Measurements from ENCODE around the gene SETD1B.
"Not testable (repeated sequence)": the region's sequence is repeated elsewhere in the genome, so short reads cannot be mapped to it uniquely, and the experiment has no call there.

Gene SETD1B

DNA sequence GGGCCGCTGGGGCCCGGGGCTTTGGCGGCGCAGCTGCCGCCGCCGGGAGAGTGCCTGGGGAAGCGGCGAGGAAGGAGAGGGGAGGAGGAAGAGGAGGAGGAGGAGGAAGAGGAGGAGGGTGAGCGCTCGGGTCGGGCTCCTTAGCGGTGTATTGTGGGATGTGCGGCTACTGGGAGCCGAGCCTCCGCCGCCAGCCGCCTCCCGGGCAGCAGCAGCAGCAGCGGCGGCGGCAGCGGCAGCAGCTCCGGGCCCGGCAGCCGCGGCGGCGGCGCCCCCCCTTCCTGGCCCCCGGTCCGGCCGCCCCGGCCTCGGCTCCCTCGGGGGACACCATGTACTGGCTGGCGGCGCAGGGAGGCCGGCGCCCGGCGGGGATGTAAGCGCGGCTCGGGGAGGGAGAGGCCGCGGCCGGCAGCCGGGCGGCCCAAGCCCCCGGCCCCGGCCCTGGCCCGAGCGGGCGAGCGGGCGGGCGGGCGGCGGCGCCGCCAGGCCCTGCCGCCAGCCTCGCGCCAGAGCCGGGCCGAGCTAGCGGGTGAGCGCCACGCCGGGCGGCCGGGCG, at the start of gene SETD1B:
TSS of gene SETD1B (plus strand) at position 149 of the 556 bp plus-strand sequence. CDS start 729 bp downstream, outside the sequence.
- DNase-seq (ENCODE audit: low read depth): no peak

DNA sequence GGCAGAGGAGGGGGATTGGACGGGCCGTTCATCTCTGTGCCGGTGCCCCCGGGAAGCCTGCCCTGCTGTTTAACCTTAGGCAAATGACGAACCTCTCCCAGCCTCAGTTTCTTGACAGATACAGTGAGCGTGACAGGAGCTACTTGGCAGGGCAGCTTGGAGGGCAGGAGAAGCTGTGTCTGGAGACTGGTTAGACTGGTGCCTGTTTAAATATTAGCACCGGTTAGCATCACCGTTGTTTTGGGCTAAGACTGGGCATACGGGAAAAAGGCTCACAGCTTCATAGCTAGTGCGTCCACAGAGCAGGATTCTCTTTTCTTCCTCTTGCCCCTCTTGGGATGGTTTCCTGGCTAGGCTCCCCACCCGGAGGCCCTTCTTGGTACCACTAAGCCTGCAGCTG, 49.0 kb upstream of the SETD1B start:
- DNase-seq (ENCODE audit: low read depth): no peak

DNA sequence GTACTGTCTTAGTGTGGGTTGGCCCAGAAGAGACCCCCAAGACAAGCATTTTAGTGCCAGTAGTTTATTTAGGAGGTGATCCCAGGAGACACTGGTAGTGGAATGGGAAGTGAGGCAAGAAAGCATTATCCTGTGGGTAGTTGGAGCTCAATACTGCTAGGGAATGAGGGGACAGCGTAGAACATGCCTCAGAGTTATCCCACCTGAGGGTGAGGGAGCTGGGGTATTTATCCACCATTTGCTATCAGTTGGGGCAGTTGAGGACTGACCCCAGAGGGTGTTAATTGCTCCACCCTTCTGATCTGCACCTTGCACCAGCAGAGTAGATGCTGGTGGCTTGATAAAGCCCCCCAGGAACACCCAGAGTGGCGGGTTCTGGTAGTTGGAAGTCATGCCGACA, 48.2 kb upstream of the SETD1B start:
- no peak for DNase-seq (ENCODE audit: low read depth)

DNA sequence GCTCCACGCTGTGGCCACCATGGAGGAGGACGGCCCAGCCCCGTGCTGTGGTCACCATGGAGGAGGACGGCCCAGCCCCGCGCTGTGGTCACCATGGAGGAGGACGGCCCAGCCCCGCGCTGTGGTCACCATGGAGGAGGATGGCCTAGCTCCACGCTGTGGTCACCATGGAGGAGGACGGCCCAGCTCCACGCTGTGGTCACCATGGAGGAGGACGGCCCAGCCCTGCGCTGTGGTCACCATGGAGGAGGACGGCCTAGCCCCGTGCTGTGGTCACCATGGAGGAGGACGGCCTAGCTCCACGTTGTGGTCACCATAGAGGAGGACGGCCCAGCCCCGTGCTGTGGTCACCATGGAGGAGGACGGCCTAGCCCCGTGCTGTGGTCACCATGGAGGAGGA, 45.3 kb upstream of the SETD1B start:
- DNase-seq (ENCODE audit: low read depth): not testable (repeated sequence)

DNA sequence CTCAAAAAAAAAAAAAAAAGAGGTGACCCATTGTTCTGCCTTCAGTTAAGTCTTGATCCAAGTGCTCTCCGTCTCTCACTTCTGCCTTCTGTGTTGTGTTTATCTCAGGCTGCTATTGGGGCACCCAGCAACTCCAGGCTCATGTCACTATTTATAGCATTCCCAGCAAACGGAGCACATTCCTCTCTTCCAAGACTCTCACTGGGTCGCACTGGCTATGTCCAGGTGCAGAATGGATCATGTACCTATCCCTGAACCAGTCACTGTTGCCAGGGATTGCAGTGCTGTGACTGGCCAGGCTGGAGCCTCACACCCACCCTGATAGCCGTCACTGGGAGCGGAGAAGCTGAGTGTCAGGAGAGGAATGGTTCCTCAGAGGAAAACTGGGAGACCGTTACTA, 41.5 kb upstream of the SETD1B start:
- no peak for DNase-seq (ENCODE audit: low read depth)

DNA sequence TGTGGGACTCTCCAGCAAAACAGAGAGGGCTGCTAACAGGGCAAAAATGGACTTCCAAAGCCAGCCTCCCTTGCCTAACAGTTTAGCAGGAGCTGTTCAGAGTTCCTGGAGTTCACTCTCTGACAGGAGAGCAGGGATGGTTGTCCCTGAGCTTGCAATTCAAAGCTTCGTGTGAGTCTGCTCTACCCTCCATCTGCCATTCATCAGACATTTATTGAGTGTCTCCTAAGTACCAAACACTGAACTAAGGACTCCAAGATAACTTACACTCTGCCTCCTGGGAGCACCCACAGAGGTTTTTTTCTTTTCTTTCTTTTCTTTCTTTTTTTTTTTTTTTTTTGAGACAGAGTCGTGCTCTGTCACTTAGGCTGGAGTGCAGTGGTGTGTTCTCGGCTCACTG, 39.0 kb upstream of the SETD1B start:
- DNase-seq (ENCODE audit: low read depth): no peak

DNA sequence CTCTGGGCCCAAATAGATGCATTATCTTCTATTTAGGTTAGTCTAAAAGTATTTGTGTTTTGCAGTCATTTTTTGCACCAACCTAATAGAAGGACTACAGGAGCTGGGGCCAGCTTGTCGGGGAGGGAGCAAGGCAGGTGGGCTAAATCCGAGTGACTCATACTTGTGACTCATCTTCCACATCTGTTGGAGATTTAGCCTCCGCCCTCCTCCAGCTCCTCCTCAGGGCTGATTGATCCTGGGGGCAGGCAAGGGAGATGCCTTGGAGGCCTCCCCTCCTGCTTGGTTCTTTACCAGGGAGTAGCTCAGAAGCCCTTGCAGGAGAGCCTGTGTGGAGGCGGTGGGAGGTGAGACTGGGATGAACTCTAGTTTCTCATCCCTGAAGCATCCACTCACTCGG, 38.2 kb upstream of the SETD1B start:
- no peak for DNase-seq (ENCODE audit: low read depth)

DNA sequence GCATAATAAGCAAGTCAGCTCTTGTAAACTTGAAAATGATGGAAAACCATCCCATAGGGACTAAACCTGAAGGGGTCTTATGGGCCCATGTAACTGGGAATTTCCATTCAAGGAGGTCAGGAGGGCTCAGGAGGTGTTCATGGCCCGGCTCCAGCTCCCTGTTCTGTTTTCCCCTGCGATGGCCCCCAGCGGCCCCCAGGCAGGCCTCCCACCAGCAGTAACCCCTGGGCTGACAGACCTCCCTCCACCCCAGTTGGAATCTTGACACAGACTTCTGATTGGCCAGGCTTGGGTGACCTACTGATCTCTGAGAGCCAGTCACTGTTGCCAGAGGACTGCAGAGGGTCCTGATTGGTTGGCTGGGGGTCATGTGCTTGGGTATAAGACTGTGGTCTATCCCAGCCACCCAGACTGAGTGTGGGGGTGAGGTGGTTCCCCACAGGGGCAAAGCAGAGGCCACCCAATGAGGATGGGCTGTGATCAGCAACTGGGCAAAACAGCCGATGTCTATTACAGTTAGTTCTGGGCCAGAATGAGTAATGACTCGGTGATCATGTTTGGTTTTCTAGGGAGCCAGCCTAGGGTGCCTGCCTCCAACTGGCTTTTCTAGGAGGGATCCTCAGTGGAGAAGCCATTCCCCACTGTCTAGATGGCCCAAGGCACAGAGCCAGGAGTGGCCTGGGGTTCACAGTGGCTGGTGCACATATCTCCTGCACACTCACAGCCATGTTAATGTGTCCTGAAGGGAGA, 37.3 kb upstream of the SETD1B start:
- DNase-seq (ENCODE audit: low read depth): no peak

DNA sequence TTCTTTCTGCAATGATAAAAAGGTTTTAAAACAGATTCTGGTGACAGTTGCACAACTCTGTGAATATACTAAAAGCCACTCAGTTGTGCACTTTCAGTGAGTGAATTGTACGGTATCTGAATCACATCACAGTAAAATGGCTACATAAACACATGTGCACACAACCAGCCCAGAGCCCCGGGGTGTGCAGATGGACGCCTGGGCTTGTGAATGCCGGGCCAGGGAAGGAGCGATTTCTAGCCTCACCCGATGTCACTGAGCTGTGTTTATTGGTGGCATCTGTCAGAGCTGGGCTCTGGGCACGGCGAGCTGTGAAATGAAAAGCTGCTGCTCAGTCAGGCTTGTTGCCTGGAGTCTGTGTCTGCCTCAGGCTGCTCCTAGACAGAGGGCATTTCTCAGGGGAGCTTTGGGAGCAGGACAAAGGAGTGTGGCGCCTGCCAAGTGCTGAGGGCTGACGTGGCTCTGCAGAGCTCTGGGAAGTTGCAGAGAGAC, 36.2 kb upstream of the SETD1B start:
- DNase-seq (ENCODE audit: low read depth): no peak

DNA sequence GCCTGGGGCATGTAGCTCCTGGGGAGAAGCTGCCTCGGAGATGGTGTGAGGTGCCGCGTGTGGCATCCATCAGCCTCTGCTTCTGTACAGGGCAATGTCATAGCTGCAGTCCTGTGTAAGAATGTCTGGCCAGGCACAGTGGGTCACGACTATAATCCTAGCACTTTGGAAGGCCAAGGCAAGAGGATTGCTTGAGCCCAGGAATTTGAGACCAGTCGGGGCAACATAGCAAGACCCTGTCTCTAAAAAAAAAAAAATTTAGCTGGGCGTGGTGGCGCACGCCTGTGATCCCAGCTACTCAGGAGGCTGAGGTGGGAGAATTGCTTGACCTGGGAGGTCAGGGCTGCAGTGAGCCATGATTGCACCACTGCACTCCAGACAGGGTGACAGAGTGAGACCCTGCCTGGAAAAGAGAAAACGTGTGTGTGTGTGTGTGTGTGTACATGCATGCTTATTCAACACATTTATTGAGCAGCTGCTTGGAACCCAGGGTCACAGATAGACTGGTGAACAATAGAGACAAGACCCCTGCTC, 34.4 kb upstream of the SETD1B start:
- DNase-seq (ENCODE audit: low read depth): no peak

DNA sequence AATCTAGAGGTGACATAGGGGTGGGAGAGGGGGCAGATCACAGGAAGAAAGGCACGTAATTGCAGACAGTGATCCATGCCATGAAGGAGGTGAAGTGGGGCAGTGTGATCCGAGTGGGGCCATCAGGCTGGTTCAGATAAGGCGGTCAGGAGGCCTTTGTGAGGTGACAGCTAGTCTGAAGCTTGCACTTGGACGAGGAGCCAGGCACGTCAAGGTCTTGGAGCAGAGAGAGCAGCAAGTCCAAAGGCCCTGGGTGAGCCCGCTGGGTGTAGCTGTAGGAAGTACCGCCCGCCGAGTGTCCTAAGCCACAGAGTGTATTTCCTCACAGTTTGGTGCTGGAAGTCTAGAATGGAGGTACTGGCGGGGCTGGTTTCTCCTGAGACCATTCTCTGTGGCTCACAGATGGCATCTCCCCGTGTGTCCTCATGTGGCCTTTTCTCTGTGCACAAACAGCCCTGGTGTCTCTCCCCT, 33.9 kb upstream of the SETD1B start:
- DNase-seq (ENCODE audit: low read depth): no peak

DNA sequence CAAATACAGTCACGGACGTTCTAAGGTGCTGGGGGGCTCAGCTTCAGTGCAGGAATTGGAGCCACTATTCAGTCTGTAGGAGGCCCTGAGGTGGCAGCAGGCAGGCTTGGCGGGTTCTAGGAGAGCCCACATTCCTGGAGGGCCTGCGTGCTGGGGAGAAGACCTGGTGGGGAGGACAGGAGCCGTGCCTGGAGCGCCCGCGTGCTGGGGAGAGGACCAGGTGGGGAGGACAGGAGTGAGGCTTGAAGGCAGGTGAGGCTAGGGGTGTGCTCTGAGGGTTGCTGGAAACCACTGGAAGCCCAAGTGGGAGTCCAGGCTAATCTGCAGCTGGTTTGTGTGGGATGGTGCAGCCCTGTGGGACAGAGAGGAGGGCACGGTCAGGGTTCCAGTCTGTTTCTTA, 33.4 kb upstream of the SETD1B start:
- no peak for DNase-seq (ENCODE audit: low read depth)

DNA sequence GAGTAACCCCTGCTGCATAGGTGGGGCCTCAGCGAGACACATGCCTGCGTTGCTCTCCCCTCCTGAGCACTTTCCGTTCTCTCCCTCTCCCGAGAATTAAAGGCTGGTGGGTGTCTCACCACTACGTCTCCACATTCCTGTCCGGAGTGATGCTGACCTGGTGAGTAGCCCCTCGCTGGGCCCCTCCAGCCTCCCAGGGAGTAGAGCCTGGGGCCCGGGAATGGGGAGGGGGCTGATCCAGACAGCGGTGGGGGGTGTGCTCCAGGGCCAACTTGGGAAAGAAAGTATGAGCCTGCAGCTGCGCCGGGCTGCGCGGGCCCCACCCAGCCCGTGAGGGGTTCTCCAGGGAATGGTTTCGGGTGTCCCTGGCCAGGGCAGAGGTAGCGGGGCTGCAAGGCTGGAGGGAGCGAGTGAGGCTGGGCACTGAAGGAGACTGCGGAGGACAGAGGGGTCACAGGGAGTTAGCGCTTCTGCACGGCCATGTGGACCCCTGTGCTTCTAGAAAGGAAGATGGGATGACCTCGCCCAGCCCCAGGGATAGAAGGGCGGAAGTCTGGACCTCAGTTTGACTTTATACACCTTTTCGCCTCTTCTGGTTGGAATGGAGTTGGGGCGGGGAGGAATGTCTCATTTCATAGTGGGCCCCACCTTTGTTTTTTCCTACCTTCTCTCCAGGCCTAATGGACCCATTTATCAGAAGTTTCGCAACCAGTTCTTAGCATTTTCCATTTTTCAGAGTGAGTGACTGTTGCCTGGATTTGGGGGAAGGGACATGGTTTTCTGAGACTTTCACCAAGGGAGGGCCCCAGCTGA, 32.8 kb upstream of the SETD1B start:
- DNase-seq (ENCODE audit: low read depth): no peak

DNA sequence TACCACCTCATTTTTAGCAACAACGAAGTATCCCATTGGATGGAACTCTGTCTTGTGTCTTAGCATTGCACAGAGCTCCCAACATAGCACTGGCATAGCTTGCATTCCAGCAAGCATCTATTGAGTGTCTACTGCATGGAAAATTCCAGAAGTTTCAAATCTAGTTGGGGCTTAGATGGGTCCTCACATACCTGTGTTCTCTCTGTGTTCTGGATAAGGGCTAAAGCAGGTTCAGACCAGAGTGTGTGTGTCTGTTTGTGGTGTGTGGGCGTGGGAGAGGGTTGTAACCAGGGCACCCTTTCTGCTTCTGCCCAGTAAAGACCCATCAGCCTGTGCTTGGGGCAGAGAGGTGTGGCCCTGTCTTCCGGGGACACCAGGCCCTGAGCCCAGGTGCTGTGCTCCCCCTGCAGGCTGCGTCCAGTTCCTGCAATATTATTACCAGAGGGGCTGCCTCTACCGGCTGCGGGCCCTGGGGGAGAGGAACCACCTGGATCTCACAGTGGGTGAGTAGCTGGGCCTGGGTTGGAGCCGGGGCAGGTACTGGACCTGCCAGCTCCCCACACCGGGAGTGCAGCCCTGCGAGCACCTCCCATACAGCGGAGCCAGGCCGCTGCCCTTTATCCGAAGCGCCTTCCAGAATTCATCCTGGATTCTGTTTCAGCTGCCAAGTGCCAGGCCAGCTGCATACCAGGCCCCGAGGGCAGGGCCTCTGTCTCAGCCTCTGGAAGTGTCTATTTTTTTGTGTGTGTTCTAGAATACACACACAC, 30.6 kb upstream of the SETD1B start:
- peak; percentile 68 for DNase-seq (ENCODE audit: low read depth)

DNA sequence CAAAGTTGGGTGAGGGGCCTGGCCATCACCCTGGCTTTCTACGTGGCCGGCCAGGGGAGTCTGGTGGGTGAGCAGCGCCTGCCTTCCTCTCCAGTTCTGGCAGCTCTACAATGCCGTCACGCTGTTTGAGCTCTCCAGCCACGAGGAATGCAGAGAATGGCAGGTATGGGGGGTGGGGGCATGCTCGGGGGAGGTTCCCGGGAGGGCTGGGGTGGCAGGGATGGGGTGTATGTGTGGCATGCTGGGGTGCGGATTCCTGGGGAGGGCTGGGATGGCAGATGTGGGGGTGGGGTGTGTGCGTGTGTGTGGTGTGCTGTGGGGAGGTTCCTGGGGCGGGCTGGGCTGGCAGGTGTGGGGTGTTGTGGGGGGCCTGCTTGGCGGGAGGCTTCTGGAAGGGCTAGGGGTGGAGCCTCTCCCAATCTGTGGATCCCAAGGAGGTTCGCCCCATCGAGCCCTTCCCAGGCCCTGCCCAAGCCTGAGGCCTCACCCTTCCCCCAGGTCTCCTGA, 28.8 kb upstream of the SETD1B start:
- DNase-seq (ENCODE audit: low read depth): no peak

DNA sequence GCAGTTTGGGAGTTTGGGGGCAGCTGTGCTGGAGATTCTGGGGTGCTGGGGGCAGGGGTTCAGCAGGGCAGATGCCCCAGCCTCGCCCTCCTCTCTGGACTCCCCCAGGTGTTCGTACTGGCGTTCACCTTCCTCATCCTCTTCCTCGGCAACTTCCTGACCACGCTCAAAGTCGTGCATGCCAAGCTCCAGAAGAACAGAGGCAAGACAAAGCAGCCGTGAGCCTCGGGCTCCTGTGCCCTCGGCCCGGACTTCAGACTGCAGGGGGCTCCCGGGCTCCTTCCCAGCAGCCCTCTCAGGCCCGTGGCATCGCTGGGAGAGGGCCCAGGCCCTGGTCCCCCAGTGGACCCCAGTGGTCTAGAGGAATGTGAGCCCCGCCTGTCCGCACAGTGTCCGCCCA, 28.3 kb upstream of the SETD1B start:
- no peak for DNase-seq (ENCODE audit: low read depth)

DNA sequence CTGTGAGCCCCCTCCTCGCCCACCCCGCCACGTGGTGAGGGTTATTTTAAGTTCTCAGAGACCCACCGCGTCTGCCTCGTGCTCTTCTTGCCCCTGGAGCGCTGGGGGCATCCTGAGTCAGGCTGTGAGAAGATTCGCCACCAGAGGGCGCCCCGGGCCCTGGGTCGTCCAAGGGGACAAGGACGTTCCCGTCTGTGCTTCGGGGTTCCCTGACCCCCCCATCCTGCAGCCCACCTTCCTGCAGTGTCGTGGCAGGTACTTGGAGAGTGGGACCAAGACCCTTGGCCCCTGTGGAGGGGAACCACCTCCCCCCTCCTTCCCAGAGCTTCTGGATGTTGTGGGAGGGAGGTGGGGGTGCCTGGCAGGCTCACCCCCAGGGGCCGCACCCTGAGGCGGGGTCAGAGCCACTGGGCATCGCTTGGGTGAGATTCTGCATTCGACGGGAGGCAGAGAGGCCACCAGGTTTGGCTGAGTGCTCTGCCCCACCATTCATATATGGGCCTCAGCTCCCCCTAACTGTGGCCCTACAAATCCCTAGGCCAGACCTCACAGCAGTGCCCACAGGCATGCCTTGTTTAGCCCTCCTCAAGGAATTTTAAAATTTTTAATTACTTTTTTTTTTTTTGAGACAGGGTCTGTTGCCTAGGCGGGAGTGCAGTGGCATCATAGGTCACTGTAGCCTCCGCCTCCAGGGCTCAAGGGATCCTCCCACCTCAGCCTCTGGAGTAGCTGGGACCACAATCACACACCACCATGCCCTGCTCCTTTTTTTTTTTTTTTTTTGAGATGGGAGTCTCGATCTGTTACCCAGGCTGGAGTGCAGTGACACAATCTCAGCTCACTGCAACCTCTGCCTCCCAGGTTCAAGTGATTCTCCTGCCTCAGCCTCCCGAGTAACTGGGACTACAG, 27.4 kb upstream of the SETD1B start:
- DNase-seq (ENCODE audit: low read depth): peak; percentile 85

DNA sequence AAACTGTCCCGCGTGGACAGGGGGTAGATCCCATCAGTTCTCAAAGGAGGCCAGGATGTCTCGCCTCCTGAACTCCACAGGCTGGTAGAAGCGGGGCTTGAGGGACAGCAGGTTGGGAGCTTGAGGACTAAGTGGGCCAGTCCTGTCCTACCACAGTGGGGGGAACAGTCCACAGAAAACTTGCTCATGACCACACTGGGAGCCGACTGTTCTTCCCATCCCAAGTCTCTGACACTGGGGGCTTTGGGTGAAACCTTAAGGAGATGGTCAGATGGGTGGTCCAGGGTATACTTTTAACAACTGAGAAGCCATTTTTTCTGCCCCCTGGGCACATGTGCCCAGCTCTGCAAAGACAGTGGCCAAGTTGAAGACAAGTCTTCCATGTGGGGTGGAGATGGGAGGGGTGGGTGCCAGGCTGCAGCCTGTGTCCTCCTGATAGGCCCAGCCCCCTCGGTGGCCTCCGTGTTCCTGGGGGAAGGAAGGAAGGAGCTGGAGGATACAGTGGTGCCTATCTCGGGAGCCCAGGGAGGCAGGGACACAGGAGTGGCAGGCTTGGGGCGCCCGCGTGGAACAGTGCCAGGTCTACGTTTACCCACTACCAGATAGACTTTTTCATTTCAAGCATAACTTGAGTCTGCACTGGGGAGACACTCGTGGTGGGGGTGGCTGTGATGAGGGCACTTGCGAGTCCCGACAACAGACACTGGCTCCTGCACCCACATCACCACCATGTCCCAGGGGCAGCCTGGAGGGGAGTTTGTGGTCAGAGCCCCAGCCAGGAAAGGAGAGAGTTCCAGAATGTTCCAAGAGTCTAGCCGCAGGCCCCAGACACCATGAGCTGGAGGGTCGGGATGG, 25.0 kb upstream of the SETD1B start:
- DNase-seq (ENCODE audit: low read depth): no peak

DNA sequence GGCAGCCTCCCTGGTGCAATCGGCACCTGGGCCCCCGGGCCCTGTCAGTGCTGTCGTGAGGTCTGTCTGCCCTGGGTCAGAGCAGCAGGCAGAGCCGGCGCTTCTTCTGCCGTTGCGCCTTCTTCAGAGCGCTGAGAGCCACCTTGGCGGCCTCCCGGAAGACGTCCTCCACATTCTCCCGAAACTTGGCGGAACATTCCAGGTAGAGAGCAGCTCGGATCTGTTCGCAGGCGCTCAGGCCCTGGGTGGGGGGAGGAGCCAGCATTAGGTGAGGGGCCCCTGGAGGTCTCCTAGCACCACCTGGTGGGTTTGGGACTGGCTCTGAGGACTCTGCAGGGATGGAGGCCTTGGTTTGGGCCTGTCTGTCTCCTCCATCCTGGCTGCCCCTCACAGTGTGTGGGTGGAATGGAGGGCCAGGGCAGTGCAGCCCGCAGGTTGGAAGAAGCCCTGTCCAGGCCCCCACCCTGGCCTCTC, 24.4 kb upstream of the SETD1B start:
- no peak for DNase-seq (ENCODE audit: low read depth)
